GM12891 (cell line): Measurements from ENCODE around the gene PIP5K1B.
A peak's percentile ranks its signal among the peaks of the same experiment; 100 is the strongest.

ENCODE experiments used
- DNase-seq: peaks from one replicate; pipeline ENCODE4 v3.0.0; 2011; ENCODE audit warnings: low spot score; ENCODE audit not compliant: insufficient read length
- FAIRE-seq: peaks from 2 replicates; lab custom pipeline; 2011; peaks lifted over from hg19 to GRCh38; lab: Jason Lieb, UNC
- PAX5 ChIP-seq: IDR thresholded peaks from 2 replicates; pipeline ENCODE4 v1.6.1; 2011; ENCODE audit warnings: low read length, moderate library complexity, mild to moderate bottlenecking; ENCODE audit not compliant: insufficient read depth, severe bottlenecking
- POLR2A ChIP-seq: IDR thresholded peaks from 2 replicates; pipeline ENCODE4 v1.6.1; 2011; ENCODE audit warnings: low read depth, low read length, control low read depth
- POLR2AphosphoS5 ChIP-seq: IDR thresholded peaks from 2 replicates; pipeline ENCODE4 v1.6.1; 2011; ENCODE audit warnings: low read depth, low read length, control low read depth
- POU2F2 ChIP-seq: IDR thresholded peaks from 2 replicates; pipeline ENCODE4 v1.6.1; 2011; ENCODE audit warnings: low read depth, mild to moderate bottlenecking, control low read depth, low read length, moderate library complexity
- SPI1 ChIP-seq: IDR thresholded peaks from 2 replicates; pipeline ENCODE4 v1.6.1; 2011; ENCODE audit warnings: low read depth, low read length, control low read depth
- TAF1 ChIP-seq: IDR thresholded peaks from 2 replicates; pipeline ENCODE4 v1.6.1; 2011; ENCODE audit warnings: low read depth, low read length, control low read depth

Gene PIP5K1B

DNA sequence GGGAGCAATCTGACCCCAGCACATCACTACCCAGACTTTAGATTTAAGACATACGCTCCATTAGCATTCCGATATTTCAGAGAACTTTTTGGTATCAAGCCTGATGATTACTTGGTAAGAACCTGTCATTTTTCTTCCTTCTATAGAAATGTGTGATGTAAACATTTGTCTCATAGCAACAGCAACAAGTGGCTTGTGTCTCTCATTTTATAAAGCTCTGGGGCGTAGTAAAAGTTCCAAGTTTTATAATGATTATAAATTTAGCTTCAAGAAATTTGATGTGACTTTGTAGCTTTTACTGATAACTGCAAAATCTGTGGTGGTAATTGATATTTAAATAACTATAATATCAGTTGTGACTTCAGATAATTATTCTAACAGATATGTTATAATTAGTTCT, 171.6 kb downstream of the PIP5K1B start:
- TF ChIP-seq POLR2AphosphoS5 (no peak), TAF1 (no peak), POU2F2 (no peak), POLR2A (no peak), SPI1 (no peak), PAX5 (no peak)
- FAIRE-seq (no peak), DNase-seq (no peak)

DNA sequence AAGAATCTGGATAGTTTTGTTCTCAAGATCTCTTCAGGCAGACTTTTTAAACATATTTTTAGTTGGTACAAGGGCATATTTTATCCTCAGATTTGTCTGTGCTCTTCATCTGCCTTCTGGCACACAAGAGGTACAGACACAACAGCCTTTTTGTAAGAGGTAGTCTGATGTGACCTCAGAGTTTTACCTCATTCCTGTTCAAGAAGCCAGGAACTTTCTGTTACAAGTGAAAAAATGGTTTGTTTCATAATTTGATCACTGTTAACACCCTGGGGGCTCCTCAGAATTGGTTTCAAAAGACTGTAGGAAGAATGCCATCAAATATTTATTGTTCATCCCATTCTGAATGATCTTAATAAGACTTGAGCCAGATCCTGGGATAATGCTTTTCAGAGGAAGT, 172.2 kb downstream of the PIP5K1B start:
- DNase-seq (no peak), FAIRE-seq (no peak)
- no peak for TF ChIP-seq TAF1

- FAIRE-seq (no peak), DNase-seq (no peak)
- TF ChIP-seq SPI1: no peak
- no peak for TF ChIP-seq POU2F2
- TF ChIP-seq POLR2A: no peak
- TF ChIP-seq TAF1: no peak
- no peak for TF ChIP-seq POLR2AphosphoS5
- no peak for TF ChIP-seq PAX5
Observed at GRCh38 chr9:68878450-68878849, 173.4 kb downstream of the PIP5K1B start.

DNA sequence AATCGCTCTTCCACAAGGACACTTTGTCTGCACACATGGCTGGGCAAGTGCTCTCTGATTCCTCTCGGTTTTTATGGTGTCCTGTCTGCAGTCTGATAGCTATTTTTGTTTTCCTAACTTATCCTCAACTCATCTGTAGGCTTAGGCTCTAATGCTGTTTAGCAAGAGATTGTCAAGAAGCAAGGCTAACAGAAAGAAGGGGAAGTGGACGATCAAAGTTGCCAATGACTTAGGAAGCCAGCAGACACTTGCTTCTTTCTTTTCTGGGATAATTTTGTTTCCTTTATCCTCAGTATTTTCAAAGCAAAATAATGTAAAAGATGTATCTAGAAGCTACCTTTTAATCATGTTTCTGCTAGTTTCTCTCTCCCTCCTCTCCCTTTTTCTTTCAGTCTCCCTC, 178.2 kb downstream of the PIP5K1B start:
- FAIRE-seq (no peak), DNase-seq (no peak)
- no peak for TF ChIP-seq POLR2A
- TF ChIP-seq SPI1: no peak
- TF ChIP-seq POU2F2: no peak

DNA sequence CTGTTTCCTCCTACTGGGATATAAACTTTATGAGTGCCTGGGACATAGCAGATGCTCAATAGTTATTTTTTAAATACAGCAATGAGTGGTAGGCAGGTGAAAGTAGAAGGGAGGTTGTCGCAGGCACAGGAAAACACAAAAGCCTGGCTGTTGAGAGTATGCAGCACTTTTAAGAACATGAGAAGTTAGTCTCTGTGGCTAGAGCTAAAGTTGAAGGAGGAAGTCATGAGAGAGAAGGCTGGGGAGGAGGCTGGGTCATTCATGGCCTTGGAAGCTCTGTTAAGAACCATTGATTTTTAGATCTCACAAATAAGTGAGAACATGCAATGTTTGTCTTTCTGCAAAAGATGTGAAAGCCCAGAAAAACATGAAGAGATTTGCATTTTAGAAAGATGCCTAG, 182.2 kb downstream of the PIP5K1B start:
- DNase-seq (no peak), FAIRE-seq (peak; percentile 45)
- TF ChIP-seq TAF1: no peak
- TF ChIP-seq POLR2A: no peak
- no peak for TF ChIP-seq POLR2AphosphoS5
- no peak for TF ChIP-seq SPI1
- TF ChIP-seq POU2F2: no peak
- no peak for TF ChIP-seq PAX5

DNA sequence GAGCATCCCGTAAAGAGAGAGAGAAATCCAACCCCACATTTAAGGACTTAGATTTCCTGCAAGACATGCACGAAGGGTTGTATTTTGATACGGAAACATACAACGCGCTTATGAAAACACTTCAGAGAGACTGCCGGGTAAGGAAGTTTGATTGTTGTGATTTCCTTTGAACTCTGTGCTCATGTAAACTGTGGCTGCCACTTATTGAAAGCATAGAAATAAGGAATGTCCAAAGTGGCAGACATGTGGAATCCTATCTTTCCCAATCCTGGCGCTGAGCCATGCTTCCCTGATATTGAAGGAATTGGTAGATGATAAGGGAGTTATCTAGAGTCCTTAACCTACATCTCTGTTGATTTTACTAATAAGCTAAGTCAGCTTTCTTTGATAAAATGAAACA, 189.5 kb downstream of the PIP5K1B start:
- TF ChIP-seq POLR2A: no peak
- no peak for TF ChIP-seq POU2F2
- FAIRE-seq (no peak), DNase-seq (no peak)

DNA sequence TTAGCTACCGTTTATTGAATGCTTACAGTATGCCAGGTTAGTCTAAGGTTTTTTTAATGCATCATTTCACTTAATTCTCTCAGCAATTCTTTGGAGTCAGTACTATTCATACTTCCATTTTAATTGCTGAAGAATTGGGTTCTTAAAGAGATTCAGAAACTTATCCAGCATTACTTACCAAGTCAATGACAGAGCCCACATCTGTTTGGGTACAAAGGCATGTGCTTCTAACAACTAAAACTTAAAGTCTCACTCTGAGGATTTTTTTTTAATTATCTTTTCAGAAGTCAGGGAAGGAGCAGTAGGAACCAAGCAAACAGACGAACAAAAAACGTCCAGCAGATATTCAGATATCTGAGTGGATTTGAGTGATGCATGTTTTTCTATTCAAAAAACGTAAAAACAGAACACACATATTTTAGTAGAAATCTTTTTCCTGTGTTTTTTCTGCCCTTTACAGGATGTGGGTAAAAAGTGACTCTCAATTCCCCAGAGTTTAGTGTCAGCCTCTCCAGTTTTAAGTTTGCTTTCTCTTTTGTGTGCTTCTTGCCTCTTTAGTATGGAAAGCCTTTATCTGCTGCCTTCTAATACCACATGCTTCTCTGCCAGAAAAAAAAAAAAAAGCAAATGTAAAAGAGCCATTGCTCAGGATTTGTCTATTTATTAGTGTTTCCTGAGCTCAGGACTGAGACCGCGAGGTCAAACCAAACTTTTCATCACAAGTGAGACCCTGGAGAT, 190.9 kb downstream of the PIP5K1B start:
- FAIRE-seq: no peak
- TF ChIP-seq SPI1 (peak; percentile 36), POU2F2 (no peak)
- no peak for DNase-seq

DNA sequence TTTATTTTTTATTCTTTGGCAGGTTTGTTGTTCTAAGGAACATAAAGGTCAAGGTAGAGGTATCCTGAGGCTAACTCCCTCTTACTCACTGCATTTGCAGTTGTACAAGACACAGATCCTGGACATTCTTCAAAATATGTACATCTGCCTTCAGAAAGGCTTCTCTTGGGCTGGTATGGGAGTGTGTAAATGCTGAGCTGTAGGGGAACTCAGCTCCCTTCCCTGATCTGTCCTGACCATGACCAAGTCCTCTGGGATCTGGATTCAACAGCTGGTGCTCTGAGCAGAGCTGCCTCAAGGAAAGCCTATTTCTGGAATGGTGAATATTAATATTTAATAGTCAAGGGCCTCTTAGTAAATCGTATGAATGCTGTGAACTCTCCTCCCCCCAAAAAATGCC, 191.4 kb downstream of the PIP5K1B start:
- no peak for DNase-seq
- FAIRE-seq: peak; percentile 66
- TF ChIP-seq TAF1 (no peak), PAX5 (no peak)

GRCh38 chr9:68897577-68898145, 192.6 kb downstream of the PIP5K1B start:
- FAIRE-seq (no peak), DNase-seq (no peak)
- TF ChIP-seq POLR2A (no peak), SPI1 (no peak), TAF1 (no peak), POU2F2 (no peak), POLR2AphosphoS5 (no peak), PAX5 (no peak)

GRCh38 chr9:68898781-68899439, 193.9 kb downstream of the PIP5K1B start:
- peak; percentile 49 for TF ChIP-seq SPI1
- TF ChIP-seq POLR2A: no peak
- peak; percentile 78 for FAIRE-seq
- DNase-seq: no peak

GRCh38 chr9:68904454-68904853, 199.4 kb downstream of the PIP5K1B start:
- FAIRE-seq (no peak), DNase-seq (no peak)
- TF ChIP-seq POU2F2 (no peak), TAF1 (no peak), POLR2AphosphoS5 (no peak), SPI1 (no peak)
